Neural cell (in vitro differentiated cells): Measurements from ENCODE around the gene UCP3.

Experiments used
- CTCF ChIP-seq: fragments of 450-650 bp; IDR thresholded peaks from 2 replicates; pipeline ENCODE4 v1.5.1; 2014; ENCODE audit warnings: antibody characterized with exemption, mild to moderate bottlenecking, moderate library complexity; ENCODE audit not compliant: poor library complexity, severe bottlenecking
- EZH2 ChIP-seq: fragments of 200-600, 300-800 bp; shearing (Covaris generic), sonication (generic); IDR thresholded peaks from 2 replicates; pipeline ENCODE4 v1.6.1; 2014; ENCODE audit warnings: antibody characterized with exemption, low read length, borderline replicate concordance, mild to moderate bottlenecking; ENCODE audit not compliant: insufficient read depth, poor library complexity, severe bottlenecking
- MXI1 ChIP-seq: fragments of 450-650 bp; conservative IDR thresholded peaks from 2 replicates; pipeline ENCODE4 v1.6.1; 2014; ENCODE audit warnings: antibody characterized with exemption, mild to moderate bottlenecking; ENCODE audit not compliant: poor library complexity, severe bottlenecking
- POLR2AphosphoS5 ChIP-seq: IDR thresholded peaks from 2 replicates; pipeline ENCODE4 v1.6.1; 2012
- RAD21 ChIP-seq: fragments of 450-650 bp; conservative IDR thresholded peaks from 2 replicates; pipeline ENCODE4 v1.6.1; 2014; ENCODE audit warnings: antibody characterized with exemption, mild to moderate bottlenecking, moderate library complexity
- SMC3 ChIP-seq: fragments of 450-650 bp; conservative IDR thresholded peaks from 2 replicates; pipeline ENCODE4 v1.6.1; 2014; ENCODE audit warnings: antibody characterized with exemption, mild to moderate bottlenecking, moderate library complexity; ENCODE audit not compliant: poor library complexity
- TAF1 ChIP-seq: IDR thresholded peaks from 2 replicates; pipeline ENCODE4 v1.6.1; 2012; ENCODE audit warnings: low read depth

DNA sequence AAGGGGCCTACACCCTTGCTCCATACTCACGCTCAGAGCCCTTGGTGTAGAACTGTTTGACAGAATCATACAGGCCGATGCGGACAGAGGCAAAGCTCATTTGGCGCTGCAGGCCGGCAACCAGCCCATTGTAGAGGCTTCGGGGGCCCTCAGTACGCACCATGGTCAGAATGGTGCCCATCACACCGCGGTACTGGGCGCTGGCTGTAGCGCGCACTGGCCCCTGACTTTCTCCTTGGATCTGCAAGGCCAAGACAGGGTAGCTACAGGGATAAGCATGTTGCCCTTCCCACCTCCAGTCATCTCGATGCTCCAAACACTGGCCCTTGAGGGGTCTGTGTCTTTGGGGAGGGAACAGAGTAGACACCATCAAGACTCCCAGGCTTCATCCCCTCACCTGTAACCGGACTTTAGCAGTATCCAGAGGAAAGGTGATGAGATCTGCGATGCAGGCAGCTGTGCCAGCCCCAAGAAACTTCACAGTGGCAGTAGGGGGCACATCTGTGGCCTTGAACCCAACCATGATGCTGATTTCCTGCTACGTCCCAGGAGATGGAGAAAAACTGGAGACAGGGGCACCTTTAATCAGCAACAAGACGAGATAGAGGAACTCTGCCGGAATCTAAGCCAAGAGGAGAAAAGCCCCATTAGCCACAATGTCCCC, 30.9 kb downstream of the UCP3 start:
- TF ChIP-seq EZH2, result no peak
- TF ChIP-seq CTCF, result no peak
- no peak for TF ChIP-seq RAD21
- TF ChIP-seq POLR2AphosphoS5, result no peak
- no peak for TF ChIP-seq SMC3
- TF ChIP-seq MXI1, result no peak
- TF ChIP-seq TAF1, result no peak
